ENCODE results near the gene TEAD1. TPM values are rescaled to one million over a fixed set of nuclear protein-coding genes. Genes with fewer than 3 reads are reported as not detected.

The TEAD1 gene
- total RNA-seq, 2 donors from 2014 or later = 47.9 to 87.0 TPM

DNA sequence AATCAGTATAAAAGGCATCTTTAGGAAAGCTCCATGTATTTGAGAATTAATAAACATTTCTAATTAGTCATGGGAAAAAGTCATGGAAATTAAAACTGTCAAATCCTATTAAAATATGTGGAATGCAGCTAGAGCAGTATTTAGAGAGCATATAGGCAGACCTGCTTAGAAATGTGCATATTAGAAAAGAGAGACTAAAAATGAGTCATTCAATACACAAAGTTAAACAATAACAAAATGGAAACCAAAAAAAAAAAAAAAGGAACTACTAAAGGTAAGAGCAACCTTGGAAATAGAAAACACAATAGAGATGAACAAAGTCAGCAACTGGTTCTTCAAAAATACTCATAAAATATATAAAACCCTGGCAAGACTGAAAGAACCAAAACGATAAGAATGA is 275.2 kb downstream of the TEAD1 start:
- Histone ChIP-seq H3K27me3 (replicated peaks; ENCODE audit: insufficient read depth) (no peaks in the 10 kb centered on the region), H3K9me3 (no peaks in the 10 kb centered on the region), H3K27ac (no peak overlapping the region), H3K4me1 (replicated peaks) (no peaks in the 10 kb centered on the region), H3K4me3 (no peak overlapping the region), H3K36me3 (no peaks in the 10 kb centered on the region)
- DNase-seq (ENCODE audit: low spot score) = no peak
- TF ChIP-seq, protein P1, sequence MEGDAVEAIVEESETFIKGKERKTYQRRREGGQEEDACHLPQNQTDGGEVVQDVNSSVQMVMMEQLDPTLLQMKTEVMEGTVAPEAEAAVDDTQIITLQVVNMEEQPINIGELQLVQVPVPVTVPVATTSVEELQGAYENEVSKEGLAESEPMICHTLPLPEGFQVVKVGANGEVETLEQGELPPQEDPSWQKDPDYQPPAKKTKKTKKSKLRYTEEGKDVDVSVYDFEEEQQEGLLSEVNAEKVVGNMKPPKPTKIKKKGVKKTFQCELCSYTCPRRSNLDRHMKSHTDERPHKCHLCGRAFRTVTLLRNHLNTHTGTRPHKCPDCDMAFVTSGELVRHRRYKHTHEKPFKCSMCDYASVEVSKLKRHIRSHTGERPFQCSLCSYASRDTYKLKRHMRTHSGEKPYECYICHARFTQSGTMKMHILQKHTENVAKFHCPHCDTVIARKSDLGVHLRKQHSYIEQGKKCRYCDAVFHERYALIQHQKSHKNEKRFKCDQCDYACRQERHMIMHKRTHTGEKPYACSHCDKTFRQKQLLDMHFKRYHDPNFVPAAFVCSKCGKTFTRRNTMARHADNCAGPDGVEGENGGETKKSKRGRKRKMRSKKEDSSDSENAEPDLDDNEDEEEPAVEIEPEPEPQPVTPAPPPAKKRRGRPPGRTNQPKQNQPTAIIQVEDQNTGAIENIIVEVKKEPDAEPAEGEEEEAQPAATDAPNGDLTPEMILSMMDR (IDR thresholded peaks at IDR 0.05) = no peak
- TF ChIP-seq POLR2A (IDR thresholded peaks at IDR 0.05) (no peak), POLR2AphosphoS5 (IDR thresholded peaks at IDR 0.05) (no peak)
- intact Hi-C loops (cut with DNase I) = no loop called here
- 16% methylated on average over 1 of the region's 1 CpG for WGBS

DNA sequence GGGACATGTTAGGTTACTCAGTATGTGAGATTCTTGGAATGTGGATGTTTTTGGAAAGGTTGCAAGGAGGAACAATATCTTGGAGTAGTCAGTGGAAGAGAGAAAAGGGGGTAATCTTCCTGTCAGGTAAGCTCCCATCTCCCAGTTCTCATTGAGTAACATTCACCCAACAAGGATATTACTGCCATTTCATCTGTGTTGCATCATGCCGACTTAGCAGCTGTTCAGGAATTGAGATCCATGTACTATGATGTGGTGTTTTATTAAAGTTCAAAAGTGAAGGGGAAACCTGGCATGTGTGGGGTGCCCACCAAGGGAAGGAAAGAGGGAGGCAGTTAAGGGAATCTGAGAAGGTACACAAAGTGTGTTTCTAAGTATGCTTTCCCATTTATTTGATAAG is 276.4 kb downstream of the TEAD1 start:
- WGBS = 79% methylated on average over 1 of the region's 1 CpG
- no peak for DNase-seq (ENCODE audit: low spot score)
- Histone ChIP-seq H3K36me3 (no peaks in the 10 kb centered on the region), H3K27ac (no peak overlapping the region), H3K4me3 (no peak overlapping the region), H3K4me1 (replicated peaks) (no peaks in the 10 kb centered on the region), H3K9me3 (no peaks in the 10 kb centered on the region), H3K27me3 (replicated peaks; ENCODE audit: insufficient read depth) (no peaks in the 10 kb centered on the region)
- intact Hi-C loops (cut with DNase I) = no loop called here
- TF ChIP-seq POLR2A (IDR thresholded peaks at IDR 0.05) = no peak
- TF ChIP-seq, protein P1 (IDR thresholded peaks at IDR 0.05) = no peak
- TF ChIP-seq POLR2AphosphoS5 (IDR thresholded peaks at IDR 0.05) = no peak

DNA sequence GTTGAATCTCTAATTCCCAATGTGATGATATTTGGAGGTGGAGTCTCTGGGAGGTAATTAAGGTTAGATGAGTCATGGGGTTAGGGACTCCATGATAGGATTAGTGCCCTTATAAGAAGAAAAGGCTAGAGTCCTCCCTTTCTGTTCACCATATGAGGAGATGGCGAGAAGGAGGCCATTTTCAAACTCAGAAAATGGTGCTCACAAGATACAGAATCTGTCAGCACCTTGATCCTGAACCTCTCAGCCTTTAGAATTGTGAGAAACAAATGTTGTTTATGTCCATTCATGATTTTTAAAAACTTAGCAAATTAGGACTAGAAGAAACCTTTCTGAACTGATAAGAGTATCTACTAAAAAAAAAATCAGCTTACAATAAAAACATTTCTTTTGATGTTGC is 277.2 kb downstream of the TEAD1 start:
- no peak for DNase-seq (ENCODE audit: low spot score)
- no peaks in the 10 kb centered on the region for H3K9me3 ChIP-seq
- intact Hi-C loops (cut with DNase I) = no loop called here
- TF ChIP-seq POLR2A (IDR thresholded peaks at IDR 0.05) (no peak), POLR2AphosphoS5 (IDR thresholded peaks at IDR 0.05) (no peak)
- TF ChIP-seq, protein P1 (IDR thresholded peaks at IDR 0.05) = no peak
- H3K36me3 ChIP-seq = no peaks in the 10 kb centered on the region
- 100% methylated on average over 1 of the region's 1 CpG for WGBS
- no peak overlapping the region for H3K27ac ChIP-seq
- H3K4me3 ChIP-seq = no peak overlapping the region
- no peaks in the 10 kb centered on the region for H3K4me1 ChIP-seq (replicated peaks)
- H3K27me3 ChIP-seq (replicated peaks; ENCODE audit: insufficient read depth) = no peaks in the 10 kb centered on the region

DNA sequence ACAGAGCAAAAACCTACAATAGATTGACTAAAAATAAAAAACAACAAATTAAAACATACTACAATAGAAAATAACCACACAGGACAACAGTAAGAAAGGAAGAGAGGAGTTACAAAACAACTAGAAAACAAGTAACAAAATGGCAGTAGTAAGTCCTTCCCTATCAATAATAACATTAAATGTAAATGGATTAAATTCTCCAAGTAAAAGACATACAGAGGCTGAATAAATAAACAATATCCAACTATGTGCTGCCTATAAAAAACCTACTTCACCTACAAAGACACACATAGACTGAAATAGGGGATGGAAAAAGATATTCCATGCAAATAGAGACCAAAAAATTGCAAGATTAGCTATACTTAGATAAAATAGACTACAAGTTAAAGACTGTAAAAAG is 277.9 kb downstream of the TEAD1 start:
- Histone ChIP-seq H3K4me1 (replicated peaks) (no peaks in the 10 kb centered on the region), H3K27me3 (replicated peaks; ENCODE audit: insufficient read depth) (no peaks in the 10 kb centered on the region), H3K27ac (no peak overlapping the region), H3K4me3 (no peak overlapping the region), H3K9me3 (no peaks in the 10 kb centered on the region), H3K36me3 (no peaks in the 10 kb centered on the region)
- intact Hi-C loops (cut with DNase I) = no loop called here
- DNase-seq (ENCODE audit: low spot score) = no peak
- TF ChIP-seq POLR2AphosphoS5 (IDR thresholded peaks at IDR 0.05) (no peak), POLR2A (IDR thresholded peaks at IDR 0.05) (no peak)
- TF ChIP-seq, protein P1 (IDR thresholded peaks at IDR 0.05) = no peak

DNA sequence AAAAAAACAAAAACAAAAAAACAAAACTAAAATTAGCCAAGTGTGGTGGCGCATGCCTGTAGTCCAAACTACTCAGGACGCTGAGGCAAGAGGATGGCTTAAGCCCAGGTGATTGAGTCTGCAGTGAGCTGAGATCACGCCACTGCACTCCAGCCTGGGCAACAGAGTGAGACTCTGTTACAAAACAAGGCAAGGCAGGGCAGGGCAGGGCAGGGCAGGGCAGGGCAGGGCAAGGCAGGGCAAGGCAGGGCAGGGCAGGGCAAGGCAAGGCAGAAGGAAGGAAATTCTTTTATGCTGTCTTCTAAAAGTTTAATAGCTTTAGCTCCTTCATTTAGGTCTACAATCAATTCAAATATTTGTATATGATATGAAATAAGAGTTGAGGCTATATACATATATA is 284.8 kb downstream of the TEAD1 start:
- H3K36me3 ChIP-seq = no peaks in the 10 kb centered on the region
- intact Hi-C loops (cut with DNase I) = no loop called here
- no peaks in the 10 kb centered on the region for H3K27me3 ChIP-seq (replicated peaks; ENCODE audit: insufficient read depth)
- H3K4me3 ChIP-seq = no peak overlapping the region
- H3K4me1 ChIP-seq (replicated peaks) = no peaks in the 10 kb centered on the region
- H3K27ac ChIP-seq = no peak overlapping the region
- 77% methylated on average over 3 of the region's 3 CpGs for WGBS
- TF ChIP-seq, protein P1 (IDR thresholded peaks at IDR 0.05) = no peak
- no peak for TF ChIP-seq POLR2A (IDR thresholded peaks at IDR 0.05)
- no peak for DNase-seq (ENCODE audit: low spot score)
- H3K9me3 ChIP-seq = no peaks in the 10 kb centered on the region
